HepG2 (cell line): ENCODE results near the gene STX8. TPM values are rescaled to one million over a fixed set of nuclear protein-coding genes. Genes with fewer than 3 reads are reported as not detected.

Experiments
- ATAC-seq: fragments of 200-7000 bp; cut with Tn5 transposase; 3 replicates; pipeline ENCODE4 v1.9.1; 2020; ENCODE audit warnings: mild to moderate bottlenecking, moderate library complexity
- BruUV-seq: library from RNA; stranded (reverse); fragments of 400-500 nt; replicated peaks from 2 replicates; lab custom pipeline; 2021; lab: Mats Ljungman, UMichigan
- CTCF ChIA-PET: fragments of 300-600 bp; formaldehyde crosslinking; extraction: SDS; loops from one replicate; lab custom pipeline; 2021; ENCODE audit warnings: low total read pairs, inconsistent platforms, low intra/inter-chr PET ratio; lab: Yijun Ruan, JAX
- POLR2A ChIA-PET: fragments of 350-600 bp; sonication (Branson Sonifier 250); formaldehyde crosslinking; loops from one replicate; lab custom pipeline; 2020; ENCODE audit warnings: antibody characterized with exemption, inconsistent platforms; lab: Yijun Ruan, JAX
- DNase-seq: peaks from one replicate; pipeline ENCODE4 v3.0.0-alpha.2; 2015; ENCODE audit warnings: low spot score
- FAIRE-seq: peaks from 3 replicates; lab custom pipeline; 2011; peaks lifted over from hg19 to GRCh38; lab: Jason Lieb, UNC
- H2AFZ ChIP-seq: one replicate; pipeline ENCODE4 v1.6.1; 2011; ENCODE audit warnings: low read length, inconsistent platforms
- H3K27ac ChIP-seq: fragments of 300-600 bp; 3 replicates; pipeline ENCODE4 v1.8.0; 2011; ENCODE audit warnings: mixed run types, mild to moderate bottlenecking, mixed read lengths, low read length, inconsistent platforms; ENCODE audit not compliant: insufficient read depth; ENCODE audit errors: extremely low read length
- H3K27me3 ChIP-seq, 2 experiments: fragments of 200-600 bp in 1 of 2; 2 replicates in 1 of 2; 3 replicates in 1 of 2; pipeline versions ENCODE4 v1.6.0 to v1.8.0; 2011; ENCODE audit warnings: low read length in 2 of 2, mild to moderate bottlenecking in 2 of 2, moderate library complexity in 2 of 2, inconsistent platforms in 1 of 2; ENCODE audit not compliant: insufficient read depth in 2 of 2, control insufficient read depth in 1 of 2
- H3K36me3 ChIP-seq, 2 experiments: fragments of 200-600 bp in 1 of 2; replicated peaks in 1 of 2; 2 replicates in 1 of 2; 3 replicates in 1 of 2; pipeline versions ENCODE4 v1.5.1 to v1.8.0; 2011; ENCODE audit warnings: low read length in 2 of 2, inconsistent platforms in 1 of 2; ENCODE audit not compliant: insufficient read depth in 2 of 2, control insufficient read depth in 1 of 2
- H3K4me1 ChIP-seq: 2 replicates; pipeline ENCODE4 v1.5.1; 2012; ENCODE audit warnings: low read length, inconsistent platforms; ENCODE audit not compliant: insufficient read depth
- H3K4me2 ChIP-seq: 2 replicates; pipeline ENCODE4 v1.6.0; 2011; ENCODE audit warnings: low read depth, low read length, inconsistent platforms
- H3K4me3 ChIP-seq, 3 experiments: fragments of 200-600 bp in 1 of 3; sonication (generic), shearing (Covaris generic) in 1 of 3; replicated peaks in 1 of 3; 2 replicates each; pipeline ENCODE4 v1.5.1; 2011 to 2016; ENCODE audit warnings: low read length in 3 of 3, inconsistent platforms in 2 of 3, low read depth in 2 of 3, mild to moderate bottlenecking in 2 of 3, control low read depth in 1 of 3, mixed read lengths in 1 of 3; ENCODE audit not compliant: insufficient read depth in 1 of 3
- H3K79me2 ChIP-seq: one replicate; pipeline ENCODE4 v1.6.1; 2011; ENCODE audit warnings: low read length, inconsistent platforms; ENCODE audit not compliant: insufficient read depth
- H3K9ac ChIP-seq: 2 replicates; pipeline ENCODE4 v1.6.0; 2011; ENCODE audit warnings: mild to moderate bottlenecking, low read depth, low read length, inconsistent platforms; ENCODE audit not compliant: insufficient read depth
- H3K9me3 ChIP-seq: 2 replicates; pipeline ENCODE4 v1.5.1; 2012; ENCODE audit warnings: mild to moderate bottlenecking, low read length
- H4K20me1 ChIP-seq: 2 replicates; pipeline ENCODE4 v1.6.0; 2011; ENCODE audit warnings: inconsistent platforms, mild to moderate bottlenecking, low read length, moderate library complexity; ENCODE audit not compliant: insufficient read depth
- ARNT ChIP-seq: fragments of 450-650 bp; IDR thresholded peaks from 2 replicates; pipeline ENCODE4 v1.6.1; 2017
- CENPX ChIP-seq: sonication (generic); formaldehyde crosslinking; IDR thresholded peaks from 2 replicates; pipeline ENCODE4 v1.9.0; 2021; ENCODE audit warnings: mild to moderate bottlenecking, missing genetic modification reagents, moderate library complexity
- HOXA7 ChIP-seq: sonication (generic); formaldehyde crosslinking; IDR thresholded peaks from 2 replicates; pipeline ENCODE4 v1.8.1; 2022; ENCODE audit warnings: mild to moderate bottlenecking, missing genetic modification reagents, moderate library complexity
- NRL ChIP-seq: sonication (generic); formaldehyde crosslinking; IDR thresholded peaks from 2 replicates; pipeline ENCODE4 v1.5.0; 2020; ENCODE audit warnings: missing genetic modification reagents, mild to moderate bottlenecking, moderate library complexity, borderline replicate concordance
- RFX3 ChIP-seq: IDR thresholded peaks from 2 replicates; pipeline ENCODE4 v1.6.1; 2016; ENCODE audit warnings: missing biosample characterization, missing genetic modification reagents
- RXRA ChIP-seq: sonication (generic); formaldehyde crosslinking; IDR thresholded peaks from 2 replicates; pipeline ENCODE4 v1.5.1; 2020; ENCODE audit warnings: missing genetic modification reagents
- TBX3 ChIP-seq: fragments of 450-650 bp; IDR thresholded peaks from 2 replicates; pipeline ENCODE4 v1.6.1; 2017; ENCODE audit warnings: antibody characterized with exemption, mild to moderate bottlenecking, inconsistent platforms, borderline replicate concordance
- YEATS2 ChIP-seq: sonication (generic); formaldehyde crosslinking; IDR thresholded peaks from 2 replicates; pipeline ENCODE4 v1.4.0; 2020; ENCODE audit warnings: missing genetic modification reagents, borderline replicate concordance
- ZBTB38 ChIP-seq: sonication (generic); formaldehyde crosslinking; IDR thresholded peaks from 2 replicates; pipeline ENCODE4 v1.5.1; 2020; ENCODE audit warnings: mild to moderate bottlenecking, missing genetic modification reagents
- ZFY ChIP-seq: sonication (generic); formaldehyde crosslinking; IDR thresholded peaks from 2 replicates; pipeline ENCODE4 v1.4.0; 2020; ENCODE audit warnings: missing genetic modification reagents
- ZNF207 ChIP-seq: fragments of 450-650 bp; IDR thresholded peaks from 2 replicates; pipeline ENCODE4 v1.6.1; 2016; ENCODE audit warnings: antibody characterized with exemption, borderline replicate concordance
- ZNF24 ChIP-seq: fragments of 450-650 bp; IDR thresholded peaks from 2 replicates; pipeline ENCODE4 v1.6.1; 2017; ENCODE audit warnings: antibody characterized with exemption, mild to moderate bottlenecking
- ZNF329 ChIP-seq: sonication (generic); formaldehyde crosslinking; IDR thresholded peaks from 2 replicates; pipeline ENCODE4 v1.9.0; 2021; ENCODE audit warnings: low read depth, mild to moderate bottlenecking, missing genetic modification reagents
- ZNF335 ChIP-seq: sonication (generic); formaldehyde crosslinking; IDR thresholded peaks from 2 replicates; pipeline ENCODE4 v1.4.0; 2020; ENCODE audit warnings: missing genetic modification reagents
- ZNF556 ChIP-seq: sonication (generic); formaldehyde crosslinking; IDR thresholded peaks from 2 replicates; pipeline ENCODE4 v1.4.0; 2020; ENCODE audit warnings: mild to moderate bottlenecking, missing genetic modification reagents, borderline replicate concordance
- ZNF674 ChIP-seq: sonication (generic); formaldehyde crosslinking; IDR thresholded peaks from 2 replicates; pipeline ENCODE4 v1.5.0; 2020; ENCODE audit warnings: low read depth, mild to moderate bottlenecking, missing genetic modification reagents
- WGBS: methylation state at CpG from one replicate; pipeline ENCODE4 v1.1.6; 2017; ENCODE audit warnings: low lambda C conversion rate; 5-methylcytosine and 5-hydroxymethylcytosine counted together
- in situ Hi-C: cut with HindIII; loops from 2 replicates; pipeline ENCODE4 v1.10.0; 2017; ENCODE audit warnings: low pct_unique_long_range_greater_than_20kb; ENCODE audit not compliant: extremely low pct_ligation_motif_present
- intact Hi-C: fragments of 100-400 bp; cut with micrococcal nuclease; formaldehyde crosslinking; loops from one replicate; pipeline ENCODE4 v1.10.0; 2022; ENCODE audit not compliant: unreplicated experiment
- polyA plus RNA-seq, 8 experiments: library from polyadenylated mRNA; depleted of rRNA in 3 of 8; stranded (reverse) in 7 of 8; unstranded in 1 of 8; fragments of >200 nt; fragmentation: Illumina TruSeq in 4 of 8; extraction: Trizol in 4 of 8; gene quantifications; 2 replicates each; pipeline versions ENCODE4 v1.2.1 to v1.2.3, GENCODE V29; 2011 to 2016; ENCODE audit warnings: low read depth in 4 of 8, missing spikeins in 1 of 8, mixed read lengths in 1 of 8; ENCODE audit not compliant: insufficient read depth in 1 of 8
- total RNA-seq, 5 experiments: library from RNA; depleted of rRNA; stranded (reverse); fragments of >200 nt; fragmentation: Illumina TruSeq; extraction: Trizol; gene quantifications; 2 replicates each; pipeline ENCODE4 v1.2.3, GENCODE V29; 2016; ENCODE audit warnings: low read depth in 1 of 5
- TF ChIP-seq, protein P1 (sequence below): sonication (generic); formaldehyde crosslinking; IDR thresholded peaks from 2 replicates; pipeline ENCODE4 v1.4.0; 2020; ENCODE audit warnings: missing genetic modification reagents, borderline replicate concordance
- TF ChIP-seq, protein P2 (sequence below): IDR thresholded peaks from 2 replicates; pipeline ENCODE4 v1.6.1; 2018; ENCODE audit warnings: missing genetic modification reagents
- TF ChIP-seq, protein P3 (sequence below): sonication (generic); formaldehyde crosslinking; IDR thresholded peaks from 2 replicates; pipeline ENCODE4 v1.8.0; 2022; ENCODE audit warnings: mild to moderate bottlenecking, missing genetic modification reagents, moderate library complexity

Gene STX8
- total and polyA plus RNA-seq, 2 of the 13 experiments (the other 11 are each of a cell fraction or from before 2014, with no cell fraction given) = 36.4 to 53.6 TPM

DNA sequence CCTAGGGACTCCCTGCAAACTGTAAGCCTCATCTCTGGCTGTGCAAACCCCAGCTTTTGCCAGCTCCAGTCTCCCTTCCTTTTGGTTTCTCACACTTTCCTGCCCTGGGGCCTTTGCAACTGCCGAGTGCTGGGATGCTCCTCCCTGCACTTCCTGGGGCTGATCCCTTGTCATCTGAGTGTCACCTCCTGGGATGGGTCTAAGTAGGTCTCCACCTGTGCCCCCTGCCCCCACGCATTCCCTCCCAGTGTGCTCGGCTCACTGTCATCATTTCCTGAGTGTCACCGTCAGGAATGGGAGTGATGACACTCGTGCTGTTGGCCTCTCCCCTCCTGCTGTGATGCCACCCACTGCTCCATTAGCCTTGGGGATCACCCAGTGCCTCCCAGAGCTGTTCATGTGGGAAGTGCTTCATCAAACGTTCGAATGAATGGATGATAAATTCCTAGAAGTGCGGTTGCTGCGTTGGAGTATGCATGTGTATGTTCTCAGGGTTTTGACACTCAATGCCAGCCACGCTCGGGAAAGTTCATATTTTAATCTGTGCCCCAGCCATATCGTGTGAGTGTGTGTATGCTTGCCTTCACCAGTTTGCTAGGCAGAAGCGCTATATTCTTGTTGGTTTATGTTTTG, 364.4 kb downstream of the STX8 start:
- H3K27ac ChIP-seq = no peak overlapping the region
- H3K9me3 ChIP-seq = peaks cover 14% of the 10 kb centered on the region
- POLR2A ChIA-PET = no interaction called here
- TF ChIP-seq ARNT (no peak), RFX3 (CRISPR knock-in tag) (no peak), HOXA7 (no peak), ZFY (CRISPR knock-in tag) (no peak), ZNF207 (no peak), CENPX (no peak), ZNF329 (CRISPR knock-in tag) (no peak), ZNF556 (CRISPR knock-in tag) (no peak), ZNF674 (no peak), YEATS2 (CRISPR knock-in tag) (no peak), NRL (CRISPR knock-in tag) (no peak), ZBTB38 (no peak), ZNF335 (CRISPR knock-in tag) (no peak), TBX3 (no peak), ZNF24 (no peak), RXRA (CRISPR knock-in tag) (no peak)
- TF ChIP-seq, protein P1, sequence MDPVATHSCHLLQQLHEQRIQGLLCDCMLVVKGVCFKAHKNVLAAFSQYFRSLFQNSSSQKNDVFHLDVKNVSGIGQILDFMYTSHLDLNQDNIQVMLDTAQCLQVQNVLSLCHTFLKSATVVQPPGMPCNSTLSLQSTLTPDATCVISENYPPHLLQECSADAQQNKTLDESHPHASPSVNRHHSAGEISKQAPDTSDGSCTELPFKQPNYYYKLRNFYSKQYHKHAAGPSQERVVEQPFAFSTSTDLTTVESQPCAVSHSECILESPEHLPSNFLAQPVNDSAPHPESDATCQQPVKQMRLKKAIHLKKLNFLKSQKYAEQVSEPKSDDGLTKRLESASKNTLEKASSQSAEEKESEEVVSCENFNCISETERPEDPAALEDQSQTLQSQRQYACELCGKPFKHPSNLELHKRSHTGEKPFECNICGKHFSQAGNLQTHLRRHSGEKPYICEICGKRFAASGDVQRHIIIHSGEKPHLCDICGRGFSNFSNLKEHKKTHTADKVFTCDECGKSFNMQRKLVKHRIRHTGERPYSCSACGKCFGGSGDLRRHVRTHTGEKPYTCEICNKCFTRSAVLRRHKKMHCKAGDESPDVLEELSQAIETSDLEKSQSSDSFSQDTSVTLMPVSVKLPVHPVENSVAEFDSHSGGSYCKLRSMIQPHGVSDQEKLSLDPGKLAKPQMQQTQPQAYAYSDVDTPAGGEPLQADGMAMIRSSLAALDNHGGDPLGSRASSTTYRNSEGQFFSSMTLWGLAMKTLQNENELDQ (CRISPR knock-in tag) = no peak
- TF ChIP-seq, protein P2, sequence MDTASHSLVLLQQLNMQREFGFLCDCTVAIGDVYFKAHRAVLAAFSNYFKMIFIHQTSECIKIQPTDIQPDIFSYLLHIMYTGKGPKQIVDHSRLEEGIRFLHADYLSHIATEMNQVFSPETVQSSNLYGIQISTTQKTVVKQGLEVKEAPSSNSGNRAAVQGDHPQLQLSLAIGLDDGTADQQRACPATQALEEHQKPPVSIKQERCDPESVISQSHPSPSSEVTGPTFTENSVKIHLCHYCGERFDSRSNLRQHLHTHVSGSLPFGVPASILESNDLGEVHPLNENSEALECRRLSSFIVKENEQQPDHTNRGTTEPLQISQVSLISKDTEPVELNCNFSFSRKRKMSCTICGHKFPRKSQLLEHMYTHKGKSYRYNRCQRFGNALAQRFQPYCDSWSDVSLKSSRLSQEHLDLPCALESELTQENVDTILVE (CRISPR knock-in tag) = no peak
- TF ChIP-seq, protein P3, sequence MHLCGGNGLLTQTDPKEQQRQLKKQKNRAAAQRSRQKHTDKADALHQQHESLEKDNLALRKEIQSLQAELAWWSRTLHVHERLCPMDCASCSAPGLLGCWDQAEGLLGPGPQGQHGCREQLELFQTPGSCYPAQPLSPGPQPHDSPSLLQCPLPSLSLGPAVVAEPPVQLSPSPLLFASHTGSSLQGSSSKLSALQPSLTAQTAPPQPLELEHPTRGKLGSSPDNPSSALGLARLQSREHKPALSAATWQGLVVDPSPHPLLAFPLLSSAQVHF (CRISPR knock-in tag) = no peak
- FAIRE-seq (no peak), DNase-seq (no peak), ATAC-seq (no peak)
- WGBS = 31% methylated on average over 13 of the region's 13 CpGs
- no peak overlapping the region for H2AFZ ChIP-seq
- no peak overlapping the region for H3K4me2 ChIP-seq
- H3K4me1 ChIP-seq = 0 out of 2 replicates have a peak, but pooled peaks cover 9% of the 10 kb centered on the region
- H3K9ac ChIP-seq = no peak overlapping the region
- intact Hi-C loops = no loop called here
- in situ Hi-C loops = no loop called here
- H3K27me3 ChIP-seq = peaks cover 7 to 31% of the 10 kb centered on the region in 2 experiments; a peak in 2 of 5 replicates
- H3K79me2 ChIP-seq = no peaks in the 10 kb centered on the region
- BruUV-seq = no TSS peak
- no peaks in the 10 kb centered on the region for H3K36me3 ChIP-seq
- H3K4me3 ChIP-seq = no peak overlapping the region
- no peaks in the 10 kb centered on the region for H4K20me1 ChIP-seq
- CTCF ChIA-PET = no interaction called here
